ENCODE results near the gene ADCY10.

GRCh38 chr1:167781558-167781957, 132.4 kb downstream of the ADCY10 start:
- TF ChIP-seq, protein P1, sequence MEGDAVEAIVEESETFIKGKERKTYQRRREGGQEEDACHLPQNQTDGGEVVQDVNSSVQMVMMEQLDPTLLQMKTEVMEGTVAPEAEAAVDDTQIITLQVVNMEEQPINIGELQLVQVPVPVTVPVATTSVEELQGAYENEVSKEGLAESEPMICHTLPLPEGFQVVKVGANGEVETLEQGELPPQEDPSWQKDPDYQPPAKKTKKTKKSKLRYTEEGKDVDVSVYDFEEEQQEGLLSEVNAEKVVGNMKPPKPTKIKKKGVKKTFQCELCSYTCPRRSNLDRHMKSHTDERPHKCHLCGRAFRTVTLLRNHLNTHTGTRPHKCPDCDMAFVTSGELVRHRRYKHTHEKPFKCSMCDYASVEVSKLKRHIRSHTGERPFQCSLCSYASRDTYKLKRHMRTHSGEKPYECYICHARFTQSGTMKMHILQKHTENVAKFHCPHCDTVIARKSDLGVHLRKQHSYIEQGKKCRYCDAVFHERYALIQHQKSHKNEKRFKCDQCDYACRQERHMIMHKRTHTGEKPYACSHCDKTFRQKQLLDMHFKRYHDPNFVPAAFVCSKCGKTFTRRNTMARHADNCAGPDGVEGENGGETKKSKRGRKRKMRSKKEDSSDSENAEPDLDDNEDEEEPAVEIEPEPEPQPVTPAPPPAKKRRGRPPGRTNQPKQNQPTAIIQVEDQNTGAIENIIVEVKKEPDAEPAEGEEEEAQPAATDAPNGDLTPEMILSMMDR (IDR thresholded peaks at IDR 0.05; ENCODE audit: control extremely low read depth in 1 of 3, insufficient read depth in 1 of 3, low read depth in 1 of 3, low read length in 3 of 3), result no peak
- TF ChIP-seq CHD1 (IDR thresholded peaks at IDR 0.05; ENCODE audit: low read depth, low read length) (no peak), RXRA (IDR thresholded peaks at IDR 0.05; ENCODE audit: insufficient read depth, low read depth, low read length) (no peak), POLR2A (IDR thresholded peaks at IDR 0.05; ENCODE audit: control extremely low read depth in 1 of 2, low read depth in 2 of 2, low read length in 2 of 2) (no peak), TAF1 (IDR thresholded peaks at IDR 0.05; ENCODE audit: low read depth, low read length) (no peak), CHD2 (IDR thresholded peaks at IDR 0.05; ENCODE audit: low read length) (no peak)
